HG02885 (cell line): ENCODE results near the gene KIF3C.
"Not testable (repeated sequence)": the region's sequence is repeated elsewhere in the genome, so short reads cannot be mapped to it uniquely, and the experiment has no call there.

Experiments used
- ATAC-seq: cut with Tn5 transposase; IDR thresholded peaks from one replicate; pipeline ENCODE4 v1.9.1; 2021; ENCODE audit warnings: mild to moderate bottlenecking; ENCODE audit not compliant: unreplicated experiment, poor library complexity

KIF3C gene

GRCh38 chr2:25920786-25921415 lies 61.4 kb downstream of the KIF3C start:
- ATAC-seq, result no peak

GRCh38 chr2:25920336-25920735 lies 62.0 kb downstream of the KIF3C start:
- ATAC-seq, result no peak

GRCh38 chr2:25917832-25918231 lies 64.5 kb downstream of the KIF3C start:
- ATAC-seq, result no peak

- not testable (repeated sequence) for ATAC-seq
Observed at GRCh38 chr2:25917411-25917810, 64.9 kb downstream of the KIF3C start.

- ATAC-seq, result not testable (repeated sequence)
Observed at GRCh38 chr2:25915944-25916772, 66.1 kb downstream of the KIF3C start.

GRCh38 chr2:25915411-25915810 lies 66.9 kb downstream of the KIF3C start:
- not testable (repeated sequence) for ATAC-seq

- not testable (repeated sequence) for ATAC-seq
Observed at GRCh38 chr2:25913696-25913973, 68.7 kb downstream of the KIF3C start.

GRCh38 chr2:25912851-25913695 lies 69.2 kb downstream of the KIF3C start:
- no peak for ATAC-seq

- ATAC-seq, result not testable (repeated sequence)
Observed at GRCh38 chr2:25909574-25909973, 72.7 kb downstream of the KIF3C start.

GRCh38 chr2:25905126-25905525 lies 77.2 kb downstream of the KIF3C start:
- no peak for ATAC-seq

- ATAC-seq, result no peak
Observed at GRCh38 chr2:25903216-25903776, 79.0 kb downstream of the KIF3C start.

GRCh38 chr2:25899404-25899970 lies 82.8 kb downstream of the KIF3C start:
- no peak for ATAC-seq

- ATAC-seq, result no peak
Observed at GRCh38 chr2:25897506-25897905, 84.8 kb downstream of the KIF3C start.

GRCh38 chr2:25896308-25896707 lies 86.0 kb downstream of the KIF3C start:
- ATAC-seq, result not testable (repeated sequence)

- ATAC-seq, result no peak
Observed at GRCh38 chr2:25895610-25896009, 86.7 kb downstream of the KIF3C start.

GRCh38 chr2:25895018-25895417 lies 87.3 kb downstream of the KIF3C start:
- ATAC-seq, result no peak

GRCh38 chr2:25894135-25894830 lies 88.0 kb downstream of the KIF3C start:
- ATAC-seq, result no peak

- ATAC-seq, result no peak
Observed at GRCh38 chr2:25891672-25892071, 90.6 kb downstream of the KIF3C start.

- no peak for ATAC-seq
Observed at GRCh38 chr2:25887624-25888242, 94.6 kb downstream of the KIF3C start.
